HepG2 (cell line): Measurements from ENCODE around the gene PARD3. TPM values are rescaled to one million over a fixed set of nuclear protein-coding genes. Genes with fewer than 3 reads are reported as not detected.

Experiments
- ATAC-seq: fragments of 200-7000 bp; cut with Tn5 transposase; 3 replicates; pipeline ENCODE4 v1.9.1; 2020; ENCODE audit warnings: mild to moderate bottlenecking, moderate library complexity
- BruUV-seq: library from RNA; stranded (reverse); fragments of 400-500 nt; replicated peaks from 2 replicates; lab custom pipeline; 2021; lab: Mats Ljungman, UMichigan
- CTCF ChIA-PET: fragments of 300-600 bp; formaldehyde crosslinking; extraction: SDS; loops from one replicate; lab custom pipeline; 2021; ENCODE audit warnings: low total read pairs, inconsistent platforms, low intra/inter-chr PET ratio; lab: Yijun Ruan, JAX
- POLR2A ChIA-PET: fragments of 350-600 bp; sonication (Branson Sonifier 250); formaldehyde crosslinking; loops from one replicate; lab custom pipeline; 2020; ENCODE audit warnings: antibody characterized with exemption, inconsistent platforms; lab: Yijun Ruan, JAX
- DNase-seq: peaks from one replicate; pipeline ENCODE4 v3.0.0-alpha.2; 2015; ENCODE audit warnings: low spot score
- FAIRE-seq: peaks from 3 replicates; lab custom pipeline; 2011; peaks lifted over from hg19 to GRCh38; lab: Jason Lieb, UNC
- H2AFZ ChIP-seq: one replicate; pipeline ENCODE4 v1.6.1; 2011; ENCODE audit warnings: low read length, inconsistent platforms
- H3K27ac ChIP-seq: fragments of 300-600 bp; 3 replicates; pipeline ENCODE4 v1.8.0; 2011; ENCODE audit warnings: mixed run types, mild to moderate bottlenecking, mixed read lengths, low read length, inconsistent platforms; ENCODE audit not compliant: insufficient read depth; ENCODE audit errors: extremely low read length
- H3K27me3 ChIP-seq, 2 experiments: fragments of 200-600 bp in 1 of 2; 2 replicates in 1 of 2; 3 replicates in 1 of 2; pipeline versions ENCODE4 v1.6.0 to v1.8.0; 2011; ENCODE audit warnings: low read length in 2 of 2, mild to moderate bottlenecking in 2 of 2, moderate library complexity in 2 of 2, inconsistent platforms in 1 of 2; ENCODE audit not compliant: insufficient read depth in 2 of 2, control insufficient read depth in 1 of 2
- H3K36me3 ChIP-seq, 2 experiments: fragments of 200-600 bp in 1 of 2; replicated peaks in 1 of 2; 2 replicates in 1 of 2; 3 replicates in 1 of 2; pipeline versions ENCODE4 v1.5.1 to v1.8.0; 2011; ENCODE audit warnings: low read length in 2 of 2, inconsistent platforms in 1 of 2; ENCODE audit not compliant: insufficient read depth in 2 of 2, control insufficient read depth in 1 of 2
- H3K4me1 ChIP-seq: 2 replicates; pipeline ENCODE4 v1.5.1; 2012; ENCODE audit warnings: low read length, inconsistent platforms; ENCODE audit not compliant: insufficient read depth
- H3K4me2 ChIP-seq: 2 replicates; pipeline ENCODE4 v1.6.0; 2011; ENCODE audit warnings: low read depth, low read length, inconsistent platforms
- H3K4me3 ChIP-seq, 3 experiments: fragments of 200-600 bp in 1 of 3; sonication (generic), shearing (Covaris generic) in 1 of 3; replicated peaks in 1 of 3; 2 replicates each; pipeline ENCODE4 v1.5.1; 2011 to 2016; ENCODE audit warnings: low read length in 3 of 3, inconsistent platforms in 2 of 3, low read depth in 2 of 3, mild to moderate bottlenecking in 2 of 3, control low read depth in 1 of 3, mixed read lengths in 1 of 3; ENCODE audit not compliant: insufficient read depth in 1 of 3
- H3K79me2 ChIP-seq: one replicate; pipeline ENCODE4 v1.6.1; 2011; ENCODE audit warnings: low read length, inconsistent platforms; ENCODE audit not compliant: insufficient read depth
- H3K9ac ChIP-seq: 2 replicates; pipeline ENCODE4 v1.6.0; 2011; ENCODE audit warnings: mild to moderate bottlenecking, low read depth, low read length, inconsistent platforms; ENCODE audit not compliant: insufficient read depth
- H3K9me3 ChIP-seq: 2 replicates; pipeline ENCODE4 v1.5.1; 2012; ENCODE audit warnings: mild to moderate bottlenecking, low read length
- H4K20me1 ChIP-seq: 2 replicates; pipeline ENCODE4 v1.6.0; 2011; ENCODE audit warnings: inconsistent platforms, mild to moderate bottlenecking, low read length, moderate library complexity; ENCODE audit not compliant: insufficient read depth
- CHD4 ChIP-seq: fragments of 200-600 bp; sonication (generic); IDR thresholded peaks from 2 replicates; pipeline ENCODE4 v1.7.0; 2017; ENCODE audit warnings: mild to moderate bottlenecking, low read length, borderline replicate concordance
- E2F1 ChIP-seq: sonication (generic); formaldehyde crosslinking; IDR thresholded peaks from 2 replicates; pipeline ENCODE4 v1.5.0; 2020; ENCODE audit warnings: missing genetic modification reagents
- HCFC1 ChIP-seq: fragments of 150-350 bp; IDR thresholded peaks from 2 replicates; pipeline ENCODE4 v1.6.1; 2014; ENCODE audit warnings: low read depth, low read length
- HOXA3 ChIP-seq: sonication (generic); formaldehyde crosslinking; IDR thresholded peaks from 2 replicates; pipeline ENCODE4 v1.5.0; 2020; ENCODE audit warnings: missing genetic modification reagents
- KDM6A ChIP-seq: IDR thresholded peaks from 2 replicates; pipeline ENCODE4 v1.6.1; 2016; ENCODE audit warnings: low read depth
- KLF16 ChIP-seq, 2 experiments: sonication (generic) in 1 of 2; formaldehyde crosslinking in 1 of 2; IDR thresholded peaks; 2 replicates each; pipeline versions ENCODE4 v1.6.1 to v1.8.0; 2016 to 2023; ENCODE audit warnings: missing genetic modification reagents in 2 of 2, missing compliant biosample characterization in 1 of 2
- NFATC3 ChIP-seq: sonication (generic); formaldehyde crosslinking; IDR thresholded peaks from 2 replicates; pipeline ENCODE4 v1.5.1; 2020; ENCODE audit warnings: mild to moderate bottlenecking, missing genetic modification reagents
- NFYB ChIP-seq: sonication (generic); formaldehyde crosslinking; IDR thresholded peaks from 2 replicates; pipeline ENCODE4 v1.4.0; 2020; ENCODE audit warnings: missing genetic modification reagents
- NR3C1 ChIP-seq: sonication (generic); formaldehyde crosslinking; IDR thresholded peaks from 2 replicates; pipeline ENCODE4 v1.4.0; 2020; ENCODE audit warnings: missing genetic modification reagents
- RFXANK ChIP-seq: IDR thresholded peaks from 2 replicates; pipeline ENCODE4 v1.6.1; 2016
- U2AF2 ChIP-seq: fragments of 200-400 bp; formaldehyde crosslinking; IDR thresholded peaks from 2 replicates; pipeline ENCODE4 v1.6.1; 2017; ENCODE audit warnings: low read depth, mild to moderate bottlenecking, low read length
- ZFP82 ChIP-seq: sonication (generic); formaldehyde crosslinking; IDR thresholded peaks from 2 replicates; pipeline ENCODE4 v1.5.1; 2020; ENCODE audit warnings: mild to moderate bottlenecking, missing genetic modification reagents, borderline replicate concordance
- ZFP90 ChIP-seq: sonication (generic); formaldehyde crosslinking; IDR thresholded peaks from 2 replicates; pipeline ENCODE4 v1.8.0; 2022; ENCODE audit warnings: missing genetic modification reagents, mild to moderate bottlenecking, inconsistent platforms, borderline replicate concordance
- WGBS: methylation state at CpG from one replicate; pipeline ENCODE4 v1.1.6; 2017; ENCODE audit warnings: low lambda C conversion rate; 5-methylcytosine and 5-hydroxymethylcytosine counted together
- in situ Hi-C: cut with HindIII; loops from 2 replicates; pipeline ENCODE4 v1.10.0; 2017; ENCODE audit warnings: low pct_unique_long_range_greater_than_20kb; ENCODE audit not compliant: extremely low pct_ligation_motif_present
- intact Hi-C: fragments of 100-400 bp; cut with micrococcal nuclease; formaldehyde crosslinking; loops from one replicate; pipeline ENCODE4 v1.10.0; 2022; ENCODE audit not compliant: unreplicated experiment
- polyA plus RNA-seq, 8 experiments: library from polyadenylated mRNA; depleted of rRNA in 3 of 8; stranded (reverse) in 7 of 8; unstranded in 1 of 8; fragments of >200 nt; fragmentation: Illumina TruSeq in 4 of 8; extraction: Trizol in 4 of 8; gene quantifications; 2 replicates each; pipeline versions ENCODE4 v1.2.1 to v1.2.3, GENCODE V29; 2011 to 2016; ENCODE audit warnings: low read depth in 4 of 8, missing spikeins in 1 of 8, mixed read lengths in 1 of 8; ENCODE audit not compliant: insufficient read depth in 1 of 8
- total RNA-seq, 5 experiments: library from RNA; depleted of rRNA; stranded (reverse); fragments of >200 nt; fragmentation: Illumina TruSeq; extraction: Trizol; gene quantifications; 2 replicates each; pipeline ENCODE4 v1.2.3, GENCODE V29; 2016; ENCODE audit warnings: low read depth in 1 of 5
- TF ChIP-seq, protein P1 (sequence below): sonication (generic); formaldehyde crosslinking; IDR thresholded peaks from 2 replicates; pipeline ENCODE4 v1.5.0; 2020; ENCODE audit warnings: mild to moderate bottlenecking, missing genetic modification reagents
- TF ChIP-seq, protein P2 (sequence below): sonication (generic); formaldehyde crosslinking; IDR thresholded peaks from 2 replicates; pipeline ENCODE4 v1.4.0; 2020; ENCODE audit warnings: missing genetic modification reagents, borderline replicate concordance

Gene PARD3
- total and polyA plus RNA-seq, 2 of the 13 experiments (the other 11 are each of a cell fraction or from before 2014, with no cell fraction given), result 40.9 to 60.0 TPM

GRCh38 chr10:34413214-34413613 lies 401.9 kb downstream of the PARD3 start:
- no peaks in the 10 kb centered on the region for H3K9me3 ChIP-seq
- H4K20me1 ChIP-seq, result no peaks in the 10 kb centered on the region
- no peak overlapping the region for H3K4me3 ChIP-seq
- H3K79me2 ChIP-seq, result no peaks in the 10 kb centered on the region
- no peaks in the 10 kb centered on the region for H3K27me3 ChIP-seq
- intact Hi-C loops (no loop called here), in situ Hi-C loops (no loop called here)
- no peak for ATAC-seq
- no peak overlapping the region for H3K9ac ChIP-seq
- POLR2A ChIA-PET, result no interaction called here
- CTCF ChIA-PET, result no interaction called here
- TF ChIP-seq HOXA3 (CRISPR knock-in tag) (no peak), NFATC3 (CRISPR knock-in tag) (no peak), RFXANK (CRISPR knock-in tag) (no peak), NFYB (CRISPR knock-in tag) (no peak), ZFP90 (no peak), CHD4 (no peak), KLF16 (CRISPR knock-in tag; IDR thresholded peaks at IDR 0.05) (no peak), HCFC1 (no peak), NR3C1 (no peak), KDM6A (CRISPR knock-in tag) (no peak), ZFP82 (CRISPR knock-in tag) (no peak), U2AF2 (no peak), E2F1 (CRISPR knock-in tag) (no peak)
- TF ChIP-seq, protein P1, sequence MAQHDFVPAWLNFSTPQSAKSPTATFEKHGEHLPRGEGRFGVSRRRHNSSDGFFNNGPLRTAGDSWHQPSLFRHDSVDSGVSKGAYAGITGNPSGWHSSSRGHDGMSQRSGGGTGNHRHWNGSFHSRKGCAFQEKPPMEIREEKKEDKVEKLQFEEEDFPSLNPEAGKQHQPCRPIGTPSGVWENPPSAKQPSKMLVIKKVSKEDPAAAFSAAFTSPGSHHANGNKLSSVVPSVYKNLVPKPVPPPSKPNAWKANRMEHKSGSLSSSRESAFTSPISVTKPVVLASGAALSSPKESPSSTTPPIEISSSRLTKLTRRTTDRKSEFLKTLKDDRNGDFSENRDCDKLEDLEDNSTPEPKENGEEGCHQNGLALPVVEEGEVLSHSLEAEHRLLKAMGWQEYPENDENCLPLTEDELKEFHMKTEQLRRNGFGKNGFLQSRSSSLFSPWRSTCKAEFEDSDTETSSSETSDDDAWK (CRISPR knock-in tag), result no peak
- TF ChIP-seq, protein P2, sequence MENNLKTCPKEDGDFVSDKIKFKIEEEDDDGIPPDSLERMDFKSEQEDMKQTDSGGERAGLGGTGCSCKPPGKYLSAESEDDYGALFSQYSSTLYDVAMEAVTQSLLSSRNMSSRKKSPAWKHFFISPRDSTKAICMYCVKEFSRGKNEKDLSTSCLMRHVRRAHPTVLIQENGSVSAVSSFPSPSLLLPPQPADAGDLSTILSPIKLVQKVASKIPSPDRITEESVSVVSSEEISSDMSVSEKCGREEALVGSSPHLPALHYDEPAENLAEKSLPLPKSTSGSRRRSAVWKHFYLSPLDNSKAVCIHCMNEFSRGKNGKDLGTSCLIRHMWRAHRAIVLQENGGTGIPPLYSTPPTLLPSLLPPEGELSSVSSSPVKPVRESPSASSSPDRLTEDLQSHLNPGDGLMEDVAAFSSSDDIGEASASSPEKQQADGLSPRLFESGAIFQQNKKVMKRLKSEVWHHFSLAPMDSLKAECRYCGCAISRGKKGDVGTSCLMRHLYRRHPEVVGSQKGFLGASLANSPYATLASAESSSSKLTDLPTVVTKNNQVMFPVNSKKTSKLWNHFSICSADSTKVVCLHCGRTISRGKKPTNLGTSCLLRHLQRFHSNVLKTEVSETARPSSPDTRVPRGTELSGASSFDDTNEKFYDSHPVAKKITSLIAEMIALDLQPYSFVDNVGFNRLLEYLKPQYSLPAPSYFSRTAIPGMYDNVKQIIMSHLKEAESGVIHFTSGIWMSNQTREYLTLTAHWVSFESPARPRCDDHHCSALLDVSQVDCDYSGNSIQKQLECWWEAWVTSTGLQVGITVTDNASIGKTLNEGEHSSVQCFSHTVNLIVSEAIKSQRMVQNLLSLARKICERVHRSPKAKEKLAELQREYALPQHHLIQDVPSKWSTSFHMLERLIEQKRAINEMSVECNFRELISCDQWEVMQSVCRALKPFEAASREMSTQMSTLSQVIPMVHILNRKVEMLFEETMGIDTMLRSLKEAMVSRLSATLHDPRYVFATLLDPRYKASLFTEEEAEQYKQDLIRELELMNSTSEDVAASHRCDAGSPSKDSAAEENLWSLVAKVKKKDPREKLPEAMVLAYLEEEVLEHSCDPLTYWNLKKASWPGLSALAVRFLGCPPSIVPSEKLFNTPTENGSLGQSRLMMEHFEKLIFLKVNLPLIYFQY (CRISPR knock-in tag), result no peak
- H3K27ac ChIP-seq, result no peak overlapping the region
- no peaks in the 10 kb centered on the region for H3K36me3 ChIP-seq
- BruUV-seq, result no TSS peak
- no peak for DNase-seq
- no peak for FAIRE-seq
- no peak overlapping the region for H3K4me2 ChIP-seq
- 98% methylated on average over 3 of the region's 3 CpGs for WGBS
- peaks cover 19% of the 10 kb centered on the region for H3K4me1 ChIP-seq
- H2AFZ ChIP-seq, result no peak overlapping the region
